Neuronal stem cell (in vitro differentiated cells): ENCODE data around the gene SCAF1.
A peak's percentile ranks its signal among the peaks of the same experiment; 100 is the strongest.

Experiments used
- DNase-seq: peaks from one replicate; pipeline ENCODE4 v3.0.0-alpha.2; 2013; ENCODE audit warnings: low spot score
- H2AFZ ChIP-seq: one replicate; pipeline ENCODE4 v1.6.1; 2013; ENCODE audit warnings: mild to moderate bottlenecking, low read length, inconsistent platforms
- H2AK5ac ChIP-seq: 2 replicates; pipeline ENCODE4 v1.6.1; 2013; ENCODE audit warnings: low read depth, mild to moderate bottlenecking, inconsistent platforms, low read length, moderate library complexity, mixed read lengths
- H2BK120ac ChIP-seq: 2 replicates; pipeline ENCODE4 v1.6.1; 2013; ENCODE audit warnings: low read depth, mild to moderate bottlenecking, inconsistent platforms, low read length, moderate library complexity, mixed read lengths
- H2BK12ac ChIP-seq: one replicate; pipeline ENCODE4 v1.6.1; 2013; ENCODE audit warnings: low read length, inconsistent platforms
- H2BK15ac ChIP-seq: 2 replicates; pipeline ENCODE4 v1.6.1; 2013; ENCODE audit warnings: mild to moderate bottlenecking, low read length, inconsistent platforms, mixed read lengths
- H2BK5ac ChIP-seq: one replicate; pipeline ENCODE4 v1.6.1; 2013; ENCODE audit warnings: inconsistent platforms, mild to moderate bottlenecking, low read length, moderate library complexity
- H3K14ac ChIP-seq: one replicate; pipeline ENCODE4 v1.6.1; 2013; ENCODE audit warnings: low read length, inconsistent platforms
- H3K18ac ChIP-seq: 2 replicates; pipeline ENCODE4 v1.6.1; 2013; ENCODE audit warnings: low read length, inconsistent platforms
- H3K23ac ChIP-seq: 2 replicates; pipeline ENCODE4 v1.6.1; 2013; ENCODE audit warnings: low read depth, mild to moderate bottlenecking, mixed read lengths, low read length, inconsistent platforms; ENCODE audit not compliant: poor library complexity
- H3K27ac ChIP-seq: replicated peaks from 3 replicates; pipeline ENCODE4 v1.5.1; 2013; ENCODE audit warnings: low read length, inconsistent platforms
- H3K27me3 ChIP-seq, 3 experiments: 2 replicates each; pipeline ENCODE4 v1.6.1; 2013; ENCODE audit warnings: low read length in 3 of 3, mild to moderate bottlenecking in 2 of 3, inconsistent platforms in 1 of 3, low read depth in 1 of 3, mixed read lengths in 1 of 3, moderate library complexity in 1 of 3; ENCODE audit not compliant: control insufficient read depth in 3 of 3, insufficient read depth in 3 of 3
- H3K36me3 ChIP-seq, 2 donors: replicated peaks in 1 of 2; 2 replicates each; pipeline ENCODE4 v1.6.1; 2013; ENCODE audit warnings: low read length in 2 of 2; ENCODE audit not compliant: control insufficient read depth in 2 of 2, insufficient read depth in 2 of 2
- H3K4ac ChIP-seq: 2 replicates; pipeline ENCODE4 v1.6.1; 2013; ENCODE audit warnings: inconsistent platforms, mild to moderate bottlenecking, low read length, moderate library complexity
- H3K4me1 ChIP-seq, 2 donors: 1 replicate in 1 of 2; 2 replicates in 1 of 2; pipeline ENCODE4 v1.6.1; 2013; ENCODE audit warnings: low read length in 2 of 2, low read depth in 1 of 2; ENCODE audit not compliant: control insufficient read depth in 2 of 2, insufficient read depth in 1 of 2
- H3K4me2 ChIP-seq: one replicate; pipeline ENCODE4 v1.6.1; 2013; ENCODE audit warnings: mild to moderate bottlenecking, low read length, inconsistent platforms; ENCODE audit not compliant: insufficient read depth, poor library complexity, severe bottlenecking
- H3K4me3 ChIP-seq, 2 donors: 2 replicates each; pipeline ENCODE4 v1.5.1; 2013; ENCODE audit warnings: low read length in 2 of 2, mild to moderate bottlenecking in 2 of 2, inconsistent platforms in 1 of 2, moderate library complexity in 1 of 2
- H3K79me1 ChIP-seq: one replicate; pipeline ENCODE4 v1.6.1; 2013; ENCODE audit warnings: low read depth, mild to moderate bottlenecking, inconsistent platforms, low read length, moderate library complexity
- H3K9ac ChIP-seq: one replicate; pipeline ENCODE4 v1.6.1; 2013; ENCODE audit warnings: mild to moderate bottlenecking, low read depth, low read length, inconsistent platforms; ENCODE audit not compliant: poor library complexity
- H3K9me3 ChIP-seq, 2 donors: replicated peaks in 1 of 2; 2 replicates each; pipeline versions ENCODE3 to v1.6.1; 2013; ENCODE audit warnings: low read length in 2 of 2, mild to moderate bottlenecking in 2 of 2, inconsistent platforms in 1 of 2, low read depth in 1 of 2, mixed read lengths in 1 of 2, moderate library complexity in 1 of 2; ENCODE audit not compliant: control insufficient read depth in 2 of 2, insufficient read depth in 1 of 2
- H4K8ac ChIP-seq: one replicate; pipeline ENCODE4 v1.6.1; 2013; ENCODE audit warnings: low read depth, mild to moderate bottlenecking, inconsistent platforms, low read length, moderate library complexity
- H4K91ac ChIP-seq: one replicate; pipeline ENCODE4 v1.6.1; 2013; ENCODE audit warnings: low read length, low read depth, mild to moderate bottlenecking, inconsistent platforms; ENCODE audit not compliant: poor library complexity
- WGBS, 2 donors: extraction: QIAGEN DNeasy Blood & Tissue Kit; methylation state at CpG; one replicate each; pipeline ENCODE4 v1.1.7; 2013; ENCODE audit warnings: missing lambda C conversion rate in 2 of 2, mixed read lengths in 1 of 2; ENCODE audit not compliant: insufficient read length in 2 of 2, insufficient replicate concordance in 1 of 2; ENCODE audit errors: extremely low coverage in 2 of 2; 5-methylcytosine and 5-hydroxymethylcytosine counted together

The SCAF1 gene

GRCh38 chr19:49686503-49687088 lies 44.6 kb downstream of the SCAF1 start:
- H3K4ac ChIP-seq = no peak overlapping the region
- no peak overlapping the region for H3K4me3 ChIP-seq
- H3K4me1 ChIP-seq = peaks cover 15 to 16% of the 10 kb centered on the region in 2 donors
- no peak for DNase-seq
- WGBS, 2 donors = no CpG with 5 or more reads among the region's 27 CpGs
- H2AK5ac ChIP-seq = no peak overlapping the region
- no peak overlapping the region for H2BK120ac ChIP-seq
- H3K18ac ChIP-seq = no peak overlapping the region
- H4K8ac ChIP-seq = no peak overlapping the region
- H3K9ac ChIP-seq = peak overlapping the region; percentile 40
- no peak overlapping the region for H2AFZ ChIP-seq
- H2BK15ac ChIP-seq = no peak overlapping the region
- no peak overlapping the region for H3K4me2 ChIP-seq
- peaks cover 22% of the 10 kb centered on the region for H3K79me1 ChIP-seq
- no peaks in the 10 kb centered on the region for H3K27me3 ChIP-seq
- no peak overlapping the region for H3K27ac ChIP-seq
- H4K91ac ChIP-seq = no peak overlapping the region
- no peak overlapping the region for H3K14ac ChIP-seq
- H3K23ac ChIP-seq = no peak overlapping the region
- peaks cover 46 to 86% of the 10 kb centered on the region in 2 donors for H3K36me3 ChIP-seq
- no peak overlapping the region for H2BK5ac ChIP-seq
- H3K9me3 ChIP-seq = no peaks in the 10 kb centered on the region
- no peak overlapping the region for H2BK12ac ChIP-seq

- no peak overlapping the region for H3K18ac ChIP-seq
- DNase-seq = no peak
- no peak overlapping the region for H2AFZ ChIP-seq
- no peak overlapping the region for H3K14ac ChIP-seq
- no peaks in the 10 kb centered on the region for H3K9me3 ChIP-seq
- peaks cover 16% of the 10 kb centered on the region for H3K79me1 ChIP-seq
- peaks cover 17 to 18% of the 10 kb centered on the region in 2 donors for H3K4me1 ChIP-seq
- H2BK12ac ChIP-seq = no peak overlapping the region
- no CpG with 5 or more reads among the region's 12 CpGs for WGBS, 2 donors
- no peak overlapping the region for H3K9ac ChIP-seq
- no peak overlapping the region for H4K8ac ChIP-seq
- H3K4ac ChIP-seq = no peak overlapping the region
- H3K27ac ChIP-seq = no peak overlapping the region
- H4K91ac ChIP-seq = no peak overlapping the region
- no peak overlapping the region for H3K4me2 ChIP-seq
- H3K36me3 ChIP-seq = peaks cover 41 to 81% of the 10 kb centered on the region in 2 donors
- H3K4me3 ChIP-seq = no peak overlapping the region
- H2BK5ac ChIP-seq = no peak overlapping the region
- no peak overlapping the region for H2BK120ac ChIP-seq
- no peaks in the 10 kb centered on the region for H3K27me3 ChIP-seq
- H2BK15ac ChIP-seq = no peak overlapping the region
- no peak overlapping the region for H2AK5ac ChIP-seq
- H3K23ac ChIP-seq = peak overlapping the region; percentile 43
Observed at GRCh38 chr19:49687150-49687549, 45.1 kb downstream of the SCAF1 start.

GRCh38 chr19:49687566-49688316 lies 45.7 kb downstream of the SCAF1 start:
- Histone ChIP-seq H3K79me1 (peaks cover 16% of the 10 kb centered on the region), H3K27me3 (no peaks in the 10 kb centered on the region), H2AFZ (no peak overlapping the region), H3K9me3 (no peaks in the 10 kb centered on the region), H2AK5ac (no peak overlapping the region), H2BK120ac (no peak overlapping the region), H3K27ac (no peak overlapping the region), H3K18ac (no peak overlapping the region), H3K14ac (no peak overlapping the region), H2BK12ac (no peak overlapping the region), H3K9ac (peak overlapping the region; percentile 30), H3K36me3 (peaks cover 37 to 75% of the 10 kb centered on the region in 2 donors), H2BK5ac (no peak overlapping the region), H2BK15ac (no peak overlapping the region), H4K8ac (no peak overlapping the region), H4K91ac (no peak overlapping the region), H3K4me3 (no peak overlapping the region), H3K23ac (no peak overlapping the region), H3K4ac (no peak overlapping the region), H3K4me2 (no peak overlapping the region), H3K4me1 (peaks cover 19 to 21% of the 10 kb centered on the region in 2 donors)
- no CpG with 5 or more reads among the region's 26 CpGs for WGBS, 2 donors
- no peak for DNase-seq

DNA sequence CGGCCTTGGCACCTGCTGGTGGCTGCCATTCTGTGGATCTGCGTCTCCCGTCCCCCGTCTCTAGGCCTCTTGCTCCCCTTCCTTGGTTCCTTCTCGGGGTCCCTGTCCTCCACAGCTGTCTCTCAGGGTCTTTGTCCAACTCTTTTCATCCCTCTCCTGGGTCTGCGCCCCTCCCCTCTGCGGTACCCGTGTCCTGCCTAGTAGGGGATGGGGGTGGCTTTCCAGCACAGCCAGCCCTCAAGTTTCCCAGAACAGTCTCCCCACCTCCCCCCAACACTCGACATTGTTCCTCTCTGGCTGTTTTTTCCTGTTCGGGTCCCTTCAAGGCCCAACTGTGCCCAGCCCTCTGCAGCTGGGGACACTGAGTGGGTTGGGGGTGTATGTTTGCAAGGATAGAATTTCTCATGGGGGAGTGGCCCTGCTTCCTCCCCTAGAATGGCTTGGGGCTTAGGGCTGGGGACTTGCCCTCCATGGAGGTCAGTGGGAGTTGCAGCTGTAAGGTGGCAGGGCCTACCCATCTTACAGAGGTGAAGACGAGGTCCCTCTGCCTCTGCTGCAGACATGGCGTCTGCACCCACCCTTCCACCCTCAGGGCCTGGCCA lies 46.6 kb downstream of the SCAF1 start:
- Histone ChIP-seq H3K36me3 (peaks cover 39 to 74% of the 10 kb centered on the region in 2 donors), H3K9ac (peak overlapping the region; percentile 50), H2BK120ac (no peak overlapping the region), H3K4me2 (peak overlapping the region; percentile 90), H2BK5ac (peak overlapping the region; percentile 91), H2BK15ac (no peak overlapping the region), H4K91ac (no peak overlapping the region), H3K79me1 (peaks cover 17% of the 10 kb centered on the region), H3K4me3 (no peak overlapping the region), H3K14ac (peak overlapping the region; percentile 94), H2BK12ac (no peak overlapping the region), H3K9me3 (no peaks in the 10 kb centered on the region), H3K18ac (peak overlapping the region; percentile 35), H2AFZ (no peak overlapping the region), H3K27me3 (no peaks in the 10 kb centered on the region), H3K23ac (peak overlapping the region; percentile 87), H4K8ac (no peak overlapping the region), H3K27ac (peak overlapping the region; percentile 50), H3K4me1 (peaks cover 19 to 21% of the 10 kb centered on the region in 2 donors), H2AK5ac (peak overlapping the region; percentile 88), H3K4ac (peak overlapping the region; percentile 17)
- DNase-seq = no peak
- no CpG with 5 or more reads among the region's 12 CpGs for WGBS, 2 donors
